SKM-1 (cell line): Measurements from ENCODE around the gene ABCG5.

Experiments
- DNase-seq: peaks from one replicate; lab custom pipeline; 2025; ENCODE audit not compliant: unreplicated experiment; lab: John Stamatoyannopoulos, UW

The ABCG5 gene

GRCh38 chr2:43810888-43811287, 27.8 kb downstream of the ABCG5 start:
- no peak for DNase-seq

GRCh38 chr2:43810452-43810851, 28.2 kb downstream of the ABCG5 start:
- no peak for DNase-seq

- DNase-seq = no peak
Observed at GRCh38 chr2:43806719-43807031, 32.0 kb downstream of the ABCG5 start.

- no peak for DNase-seq
Observed at GRCh38 chr2:43803113-43803512, 35.5 kb downstream of the ABCG5 start.

- no peak for DNase-seq
Observed at GRCh38 chr2:43802135-43802534, 36.5 kb downstream of the ABCG5 start.

- DNase-seq = no peak
Observed at GRCh38 chr2:43800894-43801293, 37.7 kb downstream of the ABCG5 start.

GRCh38 chr2:43798300-43798699, 40.3 kb downstream of the ABCG5 start:
- no peak for DNase-seq

GRCh38 chr2:43796206-43796605, 42.4 kb downstream of the ABCG5 start:
- no peak for DNase-seq

GRCh38 chr2:43794956-43795355, 43.7 kb downstream of the ABCG5 start:
- no peak for DNase-seq

GRCh38 chr2:43792653-43793052, 46.0 kb downstream of the ABCG5 start:
- DNase-seq = no peak

- no peak for DNase-seq
Observed at GRCh38 chr2:43791035-43791765, 47.4 kb downstream of the ABCG5 start.

- no peak for DNase-seq
Observed at GRCh38 chr2:43790147-43790546, 48.5 kb downstream of the ABCG5 start.

- DNase-seq = no peak
Observed at GRCh38 chr2:43788646-43789045, 50.0 kb downstream of the ABCG5 start.

GRCh38 chr2:43787895-43788294, 50.7 kb downstream of the ABCG5 start:
- DNase-seq = no peak

- no peak for DNase-seq
Observed at GRCh38 chr2:43778233-43778632, 60.4 kb downstream of the ABCG5 start.

GRCh38 chr2:43777306-43777926, 61.2 kb downstream of the ABCG5 start:
- DNase-seq = no peak

- DNase-seq = no peak
Observed at GRCh38 chr2:43776324-43776723, 62.3 kb downstream of the ABCG5 start.

- no peak for DNase-seq
Observed at GRCh38 chr2:43774617-43775016, 64.0 kb downstream of the ABCG5 start.

- peak; percentile 83 for DNase-seq
Observed at GRCh38 chr2:43773876-43774613, 64.6 kb downstream of the ABCG5 start, which contains the start of gene DYNC2LI1. Gene DYNC2LI1, plus strand, starts transcription at chr2:43774039. Its CDS starts 100 bp downstream, at chr2:43774139.

GRCh38 chr2:43766006-43766405, 72.6 kb downstream of the ABCG5 start:
- DNase-seq = no peak

- no peak for DNase-seq
Observed at GRCh38 chr2:43764086-43764705, 74.4 kb downstream of the ABCG5 start.

GRCh38 chr2:43763091-43763490, 75.5 kb downstream of the ABCG5 start:
- DNase-seq = no peak
